Neural cell (in vitro differentiated cells): ENCODE results near the gene ARID3B. TPM values are rescaled to one million over a fixed set of nuclear protein-coding genes. Genes with fewer than 3 reads are reported as not detected.

Source experiments
- H2AFZ ChIP-seq: fragments of 200-600, 300-800 bp; sonication (generic), shearing (Covaris generic); 2 replicates; pipeline ENCODE4 v1.6.0; 2014; ENCODE audit warnings: low read depth, mild to moderate bottlenecking, antibody characterized with exemption, low read length, moderate library complexity
- H3F3A ChIP-seq: fragments of 200-600 bp; shearing (Covaris generic); 2 replicates; pipeline ENCODE4 v1.6.1; 2016; ENCODE audit warnings: mild to moderate bottlenecking, moderate library complexity, mixed read lengths, antibody characterized with exemption, low read length; ENCODE audit not compliant: insufficient read depth, poor library complexity, severe bottlenecking
- H3K27ac ChIP-seq: fragments of 200-600, 300-800 bp; sonication (generic), shearing (Covaris generic); 2 replicates; pipeline ENCODE4 v1.5.1; 2014; ENCODE audit warnings: mild to moderate bottlenecking, low read length, moderate library complexity
- H3K27me3 ChIP-seq: fragments of 300-800, 200-600 bp; sonication (generic), shearing (Covaris generic); 2 replicates; pipeline ENCODE4 v1.6.0; 2014; ENCODE audit warnings: mild to moderate bottlenecking, low read depth, low read length, moderate library complexity; ENCODE audit not compliant: insufficient read depth
- H3K36me3 ChIP-seq: fragments of 300-800, 200-600 bp; sonication (generic), shearing (Covaris generic); 2 replicates; pipeline ENCODE4 v1.5.1; 2014; ENCODE audit warnings: mild to moderate bottlenecking, antibody characterized with exemption, low read length, moderate library complexity; ENCODE audit not compliant: insufficient read depth
- H3K4me2 ChIP-seq: fragments of 300-800, 200-600 bp; sonication (generic), shearing (Covaris generic); 2 replicates; pipeline ENCODE4 v1.6.0; 2014; ENCODE audit warnings: mild to moderate bottlenecking, low read length
- H3K4me3 ChIP-seq: fragments of 300-800, 200-600 bp; sonication (generic), shearing (Covaris generic); 2 replicates; pipeline ENCODE4 v1.5.1; 2014; ENCODE audit warnings: mild to moderate bottlenecking, low read length, moderate library complexity
- H3K79me2 ChIP-seq: fragments of 200-600 bp; shearing (Covaris generic); replicated peaks from 2 replicates; pipeline ENCODE4 v1.6.0; 2014; ENCODE audit warnings: mild to moderate bottlenecking, low read length, moderate library complexity; ENCODE audit not compliant: insufficient read depth
- H3K9ac ChIP-seq: fragments of 300-800, 200-600 bp; sonication (generic), shearing (Covaris generic); 2 replicates; pipeline ENCODE4 v1.6.1; 2016; ENCODE audit warnings: mild to moderate bottlenecking, low read length, mixed read lengths
- H3K9me2 ChIP-seq: fragments of 200-600 bp; shearing (Covaris generic); 2 replicates; pipeline ENCODE4 v1.6.1; 2016; ENCODE audit warnings: mild to moderate bottlenecking, low read length, mixed read lengths; ENCODE audit not compliant: insufficient read depth
- H3K9me3 ChIP-seq: fragments of 200-600, 300-800 bp; sonication (generic), shearing (Covaris generic); 2 replicates; pipeline ENCODE4 v1.6.1; 2016; ENCODE audit warnings: mild to moderate bottlenecking, mixed run types, low read length, moderate library complexity, mixed read lengths
- H4K20me1 ChIP-seq: fragments of 200-600 bp; shearing (Covaris generic); 2 replicates; pipeline ENCODE4 v1.6.1; 2016; ENCODE audit warnings: mild to moderate bottlenecking, mixed run types; ENCODE audit not compliant: insufficient read depth
- EP300 ChIP-seq: fragments of 450-650 bp; conservative IDR thresholded peaks from 2 replicates; pipeline ENCODE4 v1.6.1; 2014; ENCODE audit warnings: antibody characterized with exemption, mild to moderate bottlenecking, moderate library complexity; ENCODE audit not compliant: poor library complexity, severe bottlenecking
- EZH2 ChIP-seq: fragments of 200-600, 300-800 bp; shearing (Covaris generic), sonication (generic); IDR thresholded peaks from 2 replicates; pipeline ENCODE4 v1.6.1; 2014; ENCODE audit warnings: antibody characterized with exemption, low read length, borderline replicate concordance, mild to moderate bottlenecking; ENCODE audit not compliant: insufficient read depth, poor library complexity, severe bottlenecking
- MXI1 ChIP-seq: fragments of 450-650 bp; conservative IDR thresholded peaks from 2 replicates; pipeline ENCODE4 v1.6.1; 2014; ENCODE audit warnings: antibody characterized with exemption, mild to moderate bottlenecking; ENCODE audit not compliant: poor library complexity, severe bottlenecking
- POLR2AphosphoS5 ChIP-seq: IDR thresholded peaks from 2 replicates; pipeline ENCODE4 v1.6.1; 2012
- RAD21 ChIP-seq: fragments of 450-650 bp; conservative IDR thresholded peaks from 2 replicates; pipeline ENCODE4 v1.6.1; 2014; ENCODE audit warnings: antibody characterized with exemption, mild to moderate bottlenecking, moderate library complexity
- SMC3 ChIP-seq: fragments of 450-650 bp; conservative IDR thresholded peaks from 2 replicates; pipeline ENCODE4 v1.6.1; 2014; ENCODE audit warnings: antibody characterized with exemption, mild to moderate bottlenecking, moderate library complexity; ENCODE audit not compliant: poor library complexity
- TAF1 ChIP-seq: IDR thresholded peaks from 2 replicates; pipeline ENCODE4 v1.6.1; 2012; ENCODE audit warnings: low read depth
- polyA plus RNA-seq: library from polyadenylated mRNA; depleted of rRNA; stranded (reverse); fragments of >200 nt; gene quantifications from 2 replicates; pipeline ENCODE4 v1.2.3, GENCODE V29; 2014
- TF ChIP-seq, protein P1 (sequence below): IDR thresholded peaks from 2 replicates; pipeline ENCODE4 v1.6.1; 2012; ENCODE audit warnings: borderline replicate concordance
- TF ChIP-seq, protein P2 (sequence below): fragments of 450-650 bp; IDR thresholded peaks from 2 replicates; pipeline ENCODE4 v1.5.1; 2014; ENCODE audit warnings: antibody characterized with exemption, mild to moderate bottlenecking, moderate library complexity; ENCODE audit not compliant: poor library complexity, severe bottlenecking

Gene ARID3B
- polyA plus RNA-seq, 1 donor from 2014 or later: 11.2 TPM

DNA sequence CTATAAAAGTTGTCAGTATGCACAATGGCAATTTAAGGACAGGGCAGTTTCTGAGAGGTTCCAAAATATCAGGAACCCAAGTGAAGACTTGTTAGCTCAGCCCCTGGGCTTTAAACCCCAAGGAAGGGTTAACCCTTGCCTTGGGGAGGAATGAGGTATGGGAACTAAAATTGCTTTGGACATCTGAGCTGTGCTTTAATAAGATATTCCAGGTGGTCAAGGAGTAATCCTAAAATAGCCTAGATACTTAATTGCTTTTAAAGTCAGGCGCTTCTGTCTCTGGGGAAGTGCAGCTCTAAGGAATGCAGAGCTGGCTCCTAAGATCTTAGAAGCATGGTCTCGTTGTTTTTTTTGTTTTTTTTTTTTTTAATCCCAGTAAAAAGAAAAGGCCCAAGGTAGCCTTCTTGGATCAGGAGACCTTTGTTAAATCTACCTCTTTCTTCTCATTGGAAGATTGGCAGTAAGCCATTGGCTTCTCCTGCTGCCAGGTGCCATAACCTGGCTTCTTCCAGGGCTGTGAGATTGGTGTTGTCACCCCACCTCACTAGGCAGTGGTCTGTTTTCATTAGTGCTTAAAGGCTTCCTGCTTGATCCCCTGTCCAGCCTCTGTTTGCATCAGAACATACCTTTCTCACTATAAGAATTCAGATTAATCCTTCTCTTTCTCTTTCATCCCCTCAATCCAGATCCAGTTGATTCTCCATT lies 24.5 kb downstream of the ARID3B start:
- Histone ChIP-seq H3K9me3 (no peaks in the 10 kb centered on the region), H3K79me2 (peaks cover 18% of the 10 kb centered on the region), H3K36me3 (no peaks in the 10 kb centered on the region), H3K4me3 (no peak overlapping the region), H3K9ac (no peak overlapping the region), H3K27me3 (no peaks in the 10 kb centered on the region), H3K4me2 (no peak overlapping the region), H3F3A (no peaks in the 10 kb centered on the region), H4K20me1 (no peaks in the 10 kb centered on the region), H3K9me2 (no peaks in the 10 kb centered on the region), H3K27ac (no peak overlapping the region), H2AFZ (no peak overlapping the region)
- no peak for TF ChIP-seq RAD21
- TF ChIP-seq, protein P1, sequence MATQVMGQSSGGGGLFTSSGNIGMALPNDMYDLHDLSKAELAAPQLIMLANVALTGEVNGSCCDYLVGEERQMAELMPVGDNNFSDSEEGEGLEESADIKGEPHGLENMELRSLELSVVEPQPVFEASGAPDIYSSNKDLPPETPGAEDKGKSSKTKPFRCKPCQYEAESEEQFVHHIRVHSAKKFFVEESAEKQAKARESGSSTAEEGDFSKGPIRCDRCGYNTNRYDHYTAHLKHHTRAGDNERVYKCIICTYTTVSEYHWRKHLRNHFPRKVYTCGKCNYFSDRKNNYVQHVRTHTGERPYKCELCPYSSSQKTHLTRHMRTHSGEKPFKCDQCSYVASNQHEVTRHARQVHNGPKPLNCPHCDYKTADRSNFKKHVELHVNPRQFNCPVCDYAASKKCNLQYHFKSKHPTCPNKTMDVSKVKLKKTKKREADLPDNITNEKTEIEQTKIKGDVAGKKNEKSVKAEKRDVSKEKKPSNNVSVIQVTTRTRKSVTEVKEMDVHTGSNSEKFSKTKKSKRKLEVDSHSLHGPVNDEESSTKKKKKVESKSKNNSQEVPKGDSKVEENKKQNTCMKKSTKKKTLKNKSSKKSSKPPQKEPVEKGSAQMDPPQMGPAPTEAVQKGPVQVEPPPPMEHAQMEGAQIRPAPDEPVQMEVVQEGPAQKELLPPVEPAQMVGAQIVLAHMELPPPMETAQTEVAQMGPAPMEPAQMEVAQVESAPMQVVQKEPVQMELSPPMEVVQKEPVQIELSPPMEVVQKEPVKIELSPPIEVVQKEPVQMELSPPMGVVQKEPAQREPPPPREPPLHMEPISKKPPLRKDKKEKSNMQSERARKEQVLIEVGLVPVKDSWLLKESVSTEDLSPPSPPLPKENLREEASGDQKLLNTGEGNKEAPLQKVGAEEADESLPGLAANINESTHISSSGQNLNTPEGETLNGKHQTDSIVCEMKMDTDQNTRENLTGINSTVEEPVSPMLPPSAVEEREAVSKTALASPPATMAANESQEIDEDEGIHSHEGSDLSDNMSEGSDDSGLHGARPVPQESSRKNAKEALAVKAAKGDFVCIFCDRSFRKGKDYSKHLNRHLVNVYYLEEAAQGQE: no peak
- TF ChIP-seq TAF1: no peak
- TF ChIP-seq POLR2AphosphoS5: no peak
- TF ChIP-seq EZH2: no peak
- TF ChIP-seq SMC3: no peak
- TF ChIP-seq, protein P2, sequence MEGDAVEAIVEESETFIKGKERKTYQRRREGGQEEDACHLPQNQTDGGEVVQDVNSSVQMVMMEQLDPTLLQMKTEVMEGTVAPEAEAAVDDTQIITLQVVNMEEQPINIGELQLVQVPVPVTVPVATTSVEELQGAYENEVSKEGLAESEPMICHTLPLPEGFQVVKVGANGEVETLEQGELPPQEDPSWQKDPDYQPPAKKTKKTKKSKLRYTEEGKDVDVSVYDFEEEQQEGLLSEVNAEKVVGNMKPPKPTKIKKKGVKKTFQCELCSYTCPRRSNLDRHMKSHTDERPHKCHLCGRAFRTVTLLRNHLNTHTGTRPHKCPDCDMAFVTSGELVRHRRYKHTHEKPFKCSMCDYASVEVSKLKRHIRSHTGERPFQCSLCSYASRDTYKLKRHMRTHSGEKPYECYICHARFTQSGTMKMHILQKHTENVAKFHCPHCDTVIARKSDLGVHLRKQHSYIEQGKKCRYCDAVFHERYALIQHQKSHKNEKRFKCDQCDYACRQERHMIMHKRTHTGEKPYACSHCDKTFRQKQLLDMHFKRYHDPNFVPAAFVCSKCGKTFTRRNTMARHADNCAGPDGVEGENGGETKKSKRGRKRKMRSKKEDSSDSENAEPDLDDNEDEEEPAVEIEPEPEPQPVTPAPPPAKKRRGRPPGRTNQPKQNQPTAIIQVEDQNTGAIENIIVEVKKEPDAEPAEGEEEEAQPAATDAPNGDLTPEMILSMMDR: no peak
- no peak for TF ChIP-seq EP300
- no peak for TF ChIP-seq MXI1

DNA sequence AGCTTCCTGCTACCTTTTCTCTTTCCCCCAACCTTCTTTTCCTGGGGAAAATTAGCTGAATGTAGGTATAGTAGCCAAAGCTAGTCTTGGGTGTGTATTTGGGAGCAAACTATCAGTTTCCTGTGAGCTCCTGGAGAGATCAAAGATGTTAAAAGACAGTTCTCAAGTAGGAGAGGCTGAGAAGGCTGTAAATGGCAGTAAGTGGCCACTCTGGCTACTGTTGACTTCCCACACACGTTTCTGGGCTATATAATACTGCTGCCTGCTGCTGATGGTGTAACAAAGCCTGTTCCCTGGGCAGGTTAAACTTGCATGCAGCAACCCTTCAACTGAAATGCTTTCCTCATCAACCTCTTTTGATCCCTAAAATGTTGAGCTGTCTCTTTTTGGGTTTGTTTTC lies 27.6 kb downstream of the ARID3B start:
- H3K9ac ChIP-seq: no peak overlapping the region
- H3K79me2 ChIP-seq: peaks cover 5% of the 10 kb centered on the region
- H4K20me1 ChIP-seq: no peaks in the 10 kb centered on the region
- H3K27me3 ChIP-seq: no peaks in the 10 kb centered on the region
- H3K4me2 ChIP-seq: no peak overlapping the region
- no peaks in the 10 kb centered on the region for H3K9me2 ChIP-seq
- no peaks in the 10 kb centered on the region for H3K9me3 ChIP-seq
- no peak overlapping the region for H2AFZ ChIP-seq
- no peaks in the 10 kb centered on the region for H3F3A ChIP-seq
- H3K36me3 ChIP-seq: no peaks in the 10 kb centered on the region
- TF ChIP-seq, protein P1: no peak
- TF ChIP-seq SMC3 (no peak), EZH2 (no peak), EP300 (no peak), MXI1 (no peak), POLR2AphosphoS5 (no peak), RAD21 (no peak), TAF1 (no peak)
- TF ChIP-seq, protein P2: no peak
- no peak overlapping the region for H3K27ac ChIP-seq
- H3K4me3 ChIP-seq: no peak overlapping the region
